HG03196 (cell line): Measurements from ENCODE around the gene POLRMT.
A peak's percentile ranks its signal among the peaks of the same experiment; 100 is the strongest.

Source experiments
- ATAC-seq: cut with Tn5 transposase; IDR thresholded peaks from one replicate; pipeline ENCODE4 v1.9.1; 2021; ENCODE audit not compliant: unreplicated experiment

POLRMT gene

DNA sequence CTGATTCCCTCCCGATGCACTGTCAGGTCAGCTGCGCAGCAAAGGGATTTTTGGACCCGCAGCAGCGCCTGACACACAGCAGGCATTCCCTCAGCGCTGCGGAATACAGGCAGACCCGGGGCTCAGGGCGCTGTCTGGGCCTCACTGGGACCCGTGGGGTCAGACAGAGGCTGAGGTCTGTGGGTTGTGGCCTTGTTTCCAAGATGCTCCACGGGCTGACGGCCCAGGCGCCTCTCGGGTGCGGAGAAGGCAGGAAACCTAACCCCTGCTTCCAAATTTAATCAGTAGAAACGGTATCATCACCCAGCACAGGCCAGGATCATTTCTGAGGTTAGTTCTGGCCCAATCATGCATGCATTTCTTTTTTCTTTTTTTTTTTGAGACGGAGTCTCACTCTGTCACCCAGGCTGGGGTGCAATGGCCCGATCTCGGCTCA is 30.4 kb upstream of the POLRMT start:
- no peak for ATAC-seq

DNA sequence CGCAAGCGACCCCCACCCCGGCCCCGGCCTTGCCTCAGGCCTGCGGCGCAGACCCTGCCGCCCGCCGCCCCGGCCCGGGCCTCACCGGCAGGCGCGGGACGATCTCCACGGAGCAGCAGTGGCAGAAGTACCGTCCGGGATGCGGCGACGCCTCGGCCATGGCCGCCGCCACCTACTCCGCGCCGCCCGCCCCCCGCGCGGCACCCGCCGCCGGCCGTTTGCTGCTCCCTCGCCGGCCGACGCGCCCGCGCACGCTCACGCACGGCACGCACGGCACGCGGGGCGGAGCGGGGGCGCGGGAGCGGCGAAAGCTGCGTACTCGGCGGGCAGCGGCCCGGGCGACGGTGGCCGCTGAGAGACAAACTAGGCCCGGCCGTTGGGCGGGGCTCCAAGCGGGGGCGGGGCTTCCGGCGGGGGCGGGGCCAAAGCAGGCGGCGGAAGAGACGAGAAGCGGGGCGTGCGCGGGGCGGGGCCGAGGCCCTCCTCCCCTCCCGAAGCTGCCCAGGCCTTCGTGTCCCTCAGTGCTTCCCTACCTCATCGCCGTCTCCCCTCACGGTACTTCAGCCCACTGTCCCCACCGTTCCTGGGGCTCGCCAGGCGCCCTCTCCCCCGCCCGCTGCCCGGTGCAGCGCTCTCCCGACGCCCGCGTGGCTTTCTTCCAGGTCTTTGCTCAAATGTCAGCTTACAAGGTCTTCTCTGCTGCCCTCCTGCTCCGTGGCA is 29.8 kb upstream of the POLRMT start, which contains the start of gene RNF126:
RNF126 (minus strand) TSS at position 253 of the 720 bp plus-strand sequence; CDS start at position 160, 93 bp downstream.
- ATAC-seq, result peak; percentile 49

DNA sequence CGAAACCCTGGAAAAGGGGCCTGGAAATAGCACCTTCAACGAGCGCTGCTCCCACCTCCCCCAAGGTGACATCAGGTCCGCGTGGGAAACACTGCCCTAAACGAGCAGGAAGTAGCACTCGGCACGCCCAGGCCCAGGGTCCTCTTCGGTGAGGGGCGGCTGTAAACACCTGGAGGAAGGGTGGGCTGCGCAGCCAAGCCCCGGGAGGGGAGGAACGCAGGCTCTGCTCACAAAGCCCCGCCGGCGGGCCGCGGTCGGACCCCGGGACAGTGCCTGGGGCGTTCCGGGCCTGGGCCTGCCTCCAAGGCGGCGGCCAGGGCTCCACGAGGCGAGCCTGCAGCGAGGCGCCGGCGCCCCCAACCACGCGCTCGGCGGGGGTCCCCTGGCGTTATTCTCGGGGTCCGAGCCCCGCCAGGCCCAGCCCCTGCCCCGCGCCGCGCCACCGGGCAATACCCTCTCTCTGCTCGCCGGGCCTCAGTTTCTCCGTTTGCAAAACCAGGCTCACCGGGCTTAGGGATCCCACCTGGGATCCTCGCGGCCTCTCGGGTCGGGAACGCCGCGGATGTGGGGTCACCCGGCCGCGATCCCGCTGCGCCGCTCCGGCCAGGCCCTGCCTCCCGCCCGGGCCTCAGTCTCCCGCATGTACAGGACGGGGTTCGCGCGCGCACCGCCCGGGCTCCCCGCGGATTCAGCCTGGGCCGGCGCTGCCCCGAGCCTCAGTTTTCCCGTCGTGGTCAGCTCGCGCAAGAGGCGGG is 29.0 kb upstream of the POLRMT start:
- peak; percentile 3 for ATAC-seq

DNA sequence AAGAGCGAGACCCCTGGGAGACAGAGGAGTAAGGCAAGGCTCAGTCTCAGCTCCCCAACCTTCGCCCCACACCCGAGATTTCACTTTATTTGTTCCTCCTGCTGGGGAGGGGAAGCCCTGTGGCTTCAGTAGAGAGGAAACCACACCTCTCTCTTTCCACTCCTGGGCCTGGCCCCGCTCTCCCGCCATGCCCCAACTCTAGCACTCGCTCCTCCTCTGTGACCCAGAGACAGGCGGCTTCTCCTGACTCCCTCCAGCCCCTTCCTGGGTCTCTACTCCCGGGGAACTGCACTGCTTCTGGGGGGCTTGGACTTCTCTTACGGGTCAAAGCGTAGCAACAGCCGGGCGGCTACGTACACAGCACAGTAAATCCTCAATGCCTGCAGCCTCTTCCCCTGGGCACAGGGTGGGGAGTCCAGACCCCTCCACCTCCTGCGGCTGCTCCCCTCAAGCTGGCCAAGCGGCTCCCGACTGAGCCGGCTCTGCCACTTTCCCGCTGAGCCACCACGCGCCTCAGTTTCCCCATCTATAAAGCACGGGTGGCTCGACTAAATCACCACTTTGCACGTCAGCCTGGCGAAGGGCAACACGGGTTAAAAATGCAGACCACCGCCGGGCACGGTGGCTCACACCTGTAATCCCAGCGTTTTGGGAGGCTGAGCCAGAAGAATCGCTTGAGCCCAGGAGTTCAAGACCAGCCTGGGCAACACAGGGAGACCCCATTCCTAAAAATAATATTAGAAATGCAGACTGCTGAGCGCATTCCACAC is 28.3 kb upstream of the POLRMT start:
- ATAC-seq, result no peak

DNA sequence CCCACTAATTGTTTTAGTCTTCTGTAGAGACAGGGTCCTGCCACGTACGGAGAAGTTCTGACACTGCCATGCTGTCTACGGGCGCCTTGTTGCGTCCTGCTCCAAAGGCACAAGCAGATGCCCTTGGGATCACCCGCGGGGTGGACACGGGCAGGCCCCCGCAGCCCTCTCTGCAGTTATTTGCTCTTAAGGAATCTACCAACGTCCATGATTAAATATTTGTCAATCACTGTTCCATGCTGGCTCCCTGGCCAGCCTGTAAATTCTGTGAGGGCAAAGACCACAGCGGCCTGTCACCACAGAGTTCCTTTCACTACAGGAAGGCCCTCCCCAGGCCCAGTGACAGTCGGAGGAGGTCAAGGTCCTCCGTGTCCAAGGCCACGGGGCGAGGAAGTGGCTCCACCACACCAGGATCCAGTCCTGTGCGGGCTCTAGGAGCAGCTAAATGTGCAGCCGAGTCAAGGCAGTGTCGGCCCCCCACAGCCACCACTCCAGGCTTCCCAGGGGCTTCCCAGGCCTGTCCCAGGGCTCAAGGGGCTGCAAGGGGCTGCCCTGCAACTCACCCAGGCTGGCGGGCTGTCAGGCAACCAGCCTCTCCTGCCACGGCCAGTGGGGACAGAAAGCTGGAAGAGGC is 27.6 kb upstream of the POLRMT start:
- no peak for ATAC-seq

GRCh38 chr19:658916-659839 is 25.8 kb upstream of the POLRMT start:
- ATAC-seq, result no peak

DNA sequence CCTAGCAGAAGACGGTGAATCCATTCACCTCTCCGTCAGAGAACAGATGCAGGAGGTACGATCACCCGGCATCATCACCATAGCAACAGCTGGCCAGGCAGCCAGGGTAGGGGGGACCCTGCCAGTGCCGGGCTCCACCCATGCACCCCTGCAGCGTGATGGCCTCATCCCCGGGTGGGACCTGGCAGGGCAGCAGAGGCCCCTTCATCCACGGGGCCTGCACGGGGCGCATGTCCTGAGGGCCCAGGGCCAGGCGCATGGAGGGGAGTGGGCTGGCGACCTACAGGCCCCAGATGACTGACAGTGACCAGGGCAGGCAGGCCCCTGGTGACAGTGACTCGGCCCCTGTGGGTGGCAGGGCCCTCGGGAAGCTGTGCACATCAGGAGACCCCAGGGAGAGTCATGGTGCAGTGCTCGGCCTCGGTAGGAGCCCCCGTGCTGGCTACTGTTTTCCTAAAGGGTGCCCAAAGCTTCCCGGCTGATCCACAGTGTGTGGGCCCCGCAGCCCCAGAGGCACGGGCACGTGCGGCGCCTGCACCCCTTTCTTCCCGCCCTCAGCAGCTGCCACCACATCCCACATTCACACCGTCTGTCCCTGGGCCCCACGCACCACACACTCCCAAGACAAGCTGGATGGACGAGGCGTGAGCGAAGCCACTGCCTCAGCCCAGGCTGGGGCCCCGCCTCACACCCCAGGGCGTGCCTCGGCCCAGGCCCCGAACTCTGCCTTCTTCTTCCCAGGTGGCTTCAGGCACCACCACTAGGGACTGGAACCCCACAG is 24.9 kb upstream of the POLRMT start:
- no peak for ATAC-seq

- no peak for ATAC-seq
Measured at GRCh38 chr19:657611-658010, 24.3 kb upstream of the POLRMT start.

GRCh38 chr19:656751-657559 is 23.6 kb upstream of the POLRMT start:
- ATAC-seq, result no peak

DNA sequence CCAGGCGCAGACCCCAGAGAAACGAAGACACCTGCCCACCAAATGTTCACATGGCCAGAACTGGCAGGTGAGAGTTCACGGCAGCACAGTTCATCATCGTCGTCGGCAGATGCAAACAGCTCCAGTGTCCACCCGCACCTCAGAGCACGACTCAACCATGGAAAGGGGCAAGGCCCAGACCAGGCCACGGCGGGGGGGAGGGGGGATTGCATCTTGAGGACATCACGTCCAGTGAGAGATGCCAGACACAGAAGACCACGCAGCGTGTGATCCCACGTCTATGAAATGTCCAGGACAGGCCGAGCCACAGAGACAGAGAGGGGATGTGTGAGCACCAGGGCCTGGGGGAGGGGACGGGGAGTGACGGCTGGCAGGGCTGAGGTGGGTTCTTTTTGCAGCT is 22.4 kb upstream of the POLRMT start:
- ATAC-seq, result no peak

DNA sequence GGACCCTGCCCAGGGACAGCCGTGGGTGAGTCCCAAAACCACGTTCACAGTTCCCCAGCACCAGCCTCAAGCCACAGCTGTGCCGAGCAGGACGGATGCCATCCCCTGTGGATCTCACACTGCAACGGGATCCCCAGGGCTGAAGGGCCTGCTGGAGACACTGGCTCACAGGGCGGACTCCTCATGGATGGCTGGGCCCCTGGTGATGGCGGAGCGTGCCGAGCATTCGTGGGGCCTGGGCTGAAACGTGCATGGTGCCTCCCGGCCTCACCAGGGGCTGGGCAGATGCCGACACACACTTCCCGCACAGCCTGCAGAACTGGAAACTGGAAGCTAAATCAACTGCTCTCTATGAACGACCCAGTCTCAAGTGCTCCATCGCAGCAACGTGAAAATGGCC is 20.1 kb upstream of the POLRMT start:
- no peak for ATAC-seq

DNA sequence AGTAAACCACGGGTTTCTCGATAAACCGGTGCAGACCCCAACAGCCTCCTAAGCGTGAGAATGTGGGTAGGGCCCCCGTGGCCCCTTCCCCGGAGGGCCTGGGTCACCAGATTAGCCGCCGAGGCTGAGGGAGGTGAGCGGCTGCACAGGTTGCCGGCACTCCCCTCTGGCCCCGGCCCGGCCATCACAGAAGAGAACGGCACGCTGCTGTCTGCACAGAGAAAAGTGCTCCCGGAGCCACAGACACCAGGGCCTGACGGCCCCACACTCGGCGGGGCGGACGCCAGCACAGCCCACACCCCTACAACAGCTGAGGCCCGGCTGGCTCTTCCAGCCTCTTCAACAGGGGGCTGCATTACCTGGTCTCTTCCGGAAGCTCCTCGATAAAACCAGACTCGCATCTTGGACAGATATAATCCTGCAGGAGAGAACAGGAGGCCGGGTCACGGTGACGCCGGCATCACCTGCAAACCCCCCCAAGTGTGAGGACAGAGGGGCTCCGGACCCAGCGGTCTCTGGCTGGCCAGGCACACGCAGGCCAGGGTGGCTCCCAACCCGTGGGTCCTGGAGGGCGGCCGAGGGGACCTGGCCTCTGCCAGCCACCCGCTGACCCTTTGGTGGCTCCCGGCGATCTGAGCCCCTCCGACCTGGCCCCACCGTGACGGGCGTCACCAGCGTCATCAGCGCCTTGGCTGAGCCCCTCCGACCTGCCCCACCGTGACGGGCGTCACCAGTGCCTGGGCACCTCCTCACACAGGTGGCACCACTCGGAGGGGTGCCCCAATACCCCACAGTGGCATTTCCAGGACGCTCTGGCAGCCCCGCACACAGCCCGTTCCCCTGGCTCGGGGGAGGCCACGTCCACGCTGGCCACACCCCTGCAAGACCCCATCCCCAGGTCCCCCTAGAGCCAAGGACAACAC is 19.4 kb upstream of the POLRMT start:
- ATAC-seq, result no peak

DNA sequence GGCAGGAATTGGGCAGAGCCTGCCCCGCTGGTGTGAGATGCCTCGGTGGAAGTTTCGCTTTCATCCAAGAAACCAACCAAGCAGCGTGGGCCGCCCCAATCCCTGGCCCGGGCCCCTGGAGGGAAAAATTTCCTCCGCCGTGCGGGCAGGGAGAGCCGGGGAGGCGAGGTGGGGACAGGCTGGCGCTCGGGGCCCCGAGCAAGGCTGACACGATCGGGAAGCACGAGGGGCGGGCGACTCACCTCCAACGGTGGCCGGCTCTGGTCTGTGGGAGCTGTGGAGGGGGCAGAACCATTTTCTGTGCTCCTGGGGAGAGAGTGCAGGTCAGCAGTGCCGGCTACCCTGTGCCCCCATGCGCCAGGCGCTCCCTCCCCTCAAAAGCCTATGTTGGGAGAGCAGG is 18.7 kb upstream of the POLRMT start:
- no peak for ATAC-seq

DNA sequence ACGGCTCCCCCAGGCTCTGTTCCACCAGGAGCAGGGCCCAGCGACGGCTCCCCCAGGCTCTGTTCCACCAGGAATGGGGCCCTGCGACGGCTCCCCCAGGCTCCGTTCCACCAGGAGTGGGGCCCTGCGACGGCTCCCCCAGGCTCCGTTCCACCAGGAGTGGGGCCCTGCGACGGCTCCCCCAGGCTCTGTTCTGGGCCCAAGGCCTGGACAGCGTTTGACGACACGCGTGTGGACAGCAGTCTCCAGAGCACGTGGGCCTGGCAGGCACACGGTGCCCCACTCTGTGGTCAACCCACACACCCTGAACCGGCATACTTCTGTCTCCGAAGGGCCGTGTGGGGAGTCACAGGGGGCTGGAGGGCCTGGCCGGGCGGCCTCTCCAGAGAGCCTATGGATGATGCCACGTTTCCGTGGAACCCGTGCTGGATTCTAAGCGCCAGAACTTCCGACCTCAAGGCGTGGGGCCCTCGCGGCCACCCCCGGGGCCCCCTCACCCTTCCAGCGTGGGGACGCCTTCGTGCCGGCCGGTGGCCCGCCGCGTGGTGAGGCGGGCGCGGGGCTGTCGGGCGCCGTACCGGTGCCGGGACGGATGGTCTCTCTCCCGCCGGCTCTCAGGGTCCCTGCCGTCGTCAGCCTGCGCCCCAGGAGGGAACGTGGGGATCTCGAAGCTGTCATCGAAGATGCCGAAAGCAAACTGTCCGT is 17.9 kb upstream of the POLRMT start:
- no peak for ATAC-seq

- no peak for ATAC-seq
Measured at GRCh38 chr19:650121-650520, 16.8 kb upstream of the POLRMT start.

DNA sequence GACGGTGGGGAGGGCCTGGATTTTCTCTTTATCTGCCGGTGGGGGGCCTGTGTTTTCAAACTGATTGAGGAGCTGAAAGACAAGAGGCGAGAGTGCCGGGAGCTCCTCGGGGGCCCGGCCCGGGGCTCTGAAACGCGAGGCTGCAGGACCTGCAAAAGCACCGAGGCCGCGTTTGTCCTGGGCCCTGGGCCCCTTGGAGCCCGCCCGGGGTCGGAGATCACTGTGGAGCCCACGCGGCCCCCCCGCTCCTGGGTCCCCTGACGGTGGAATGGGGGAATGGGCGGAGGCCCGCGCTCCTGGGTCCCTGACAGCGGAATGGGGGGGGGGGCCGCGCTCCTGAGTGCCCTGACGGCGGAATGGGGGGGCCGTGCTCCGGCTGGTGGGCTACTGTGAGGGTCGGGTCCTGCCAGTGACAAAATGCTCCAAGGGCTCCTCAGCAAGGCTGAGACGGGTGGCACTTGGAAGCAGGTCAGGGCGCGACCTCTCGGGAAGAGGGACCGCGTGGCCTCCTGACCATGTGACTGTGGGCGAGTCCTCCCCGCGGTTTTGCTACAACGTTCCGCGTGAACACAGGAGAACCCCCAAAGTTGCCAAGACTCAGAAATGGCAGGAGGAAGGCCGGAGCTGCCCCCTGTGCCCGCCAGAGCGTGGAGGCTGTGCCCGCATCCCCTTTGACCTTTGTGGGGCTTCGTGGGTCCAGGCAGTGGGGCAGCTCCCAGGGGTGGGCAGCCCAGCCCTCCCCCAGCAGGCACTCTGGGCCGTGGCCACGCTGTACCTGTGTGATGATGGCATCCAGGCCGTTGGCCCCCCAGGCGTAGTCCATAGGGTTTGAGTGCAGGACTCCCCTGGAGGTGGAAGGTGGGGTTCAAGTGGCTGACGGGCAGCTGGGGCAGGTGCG is 15.8 kb upstream of the POLRMT start:
- ATAC-seq, result no peak
